ENCODE results near the gene NRF1.
A peak's percentile ranks its signal among the peaks of the same experiment; 100 is the strongest.
"Not testable (repeated sequence)": the region's sequence is repeated elsewhere in the genome, so short reads cannot be mapped to it uniquely, and the experiment has no call there.

The NRF1 gene

GRCh38 chr7:129611246-129612111, at the start of gene NRF1:
TSS of gene NRF1 (plus strand) at chr7:129611720. CDS start at chr7:129657352, 45,632 bp downstream.
- DNase-seq (ENCODE audit: low read depth in 2 of 2): peak; percentile 85 to 92

DNA sequence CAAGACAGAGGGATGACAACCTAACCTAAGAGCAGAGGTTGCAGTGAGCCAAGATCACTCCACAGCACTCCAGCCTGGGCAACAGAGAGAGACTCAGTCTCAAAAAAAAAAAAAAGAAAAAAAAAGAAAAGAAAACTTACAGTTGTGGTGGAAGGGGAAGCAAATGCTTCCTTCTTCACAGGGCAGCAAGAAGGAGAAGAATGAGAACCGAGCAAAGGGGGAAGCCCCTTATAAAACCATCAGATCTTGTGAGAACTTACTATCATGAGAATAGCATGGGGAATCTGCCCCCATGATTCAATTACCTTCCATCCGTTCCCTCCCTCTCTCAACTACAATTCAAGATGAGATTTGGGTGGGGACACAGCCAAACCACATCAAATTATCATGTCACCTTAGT, 45.2 kb upstream of the NRF1 start:
- DNase-seq (ENCODE audit: low read depth in 2 of 2): not testable (repeated sequence)

DNA sequence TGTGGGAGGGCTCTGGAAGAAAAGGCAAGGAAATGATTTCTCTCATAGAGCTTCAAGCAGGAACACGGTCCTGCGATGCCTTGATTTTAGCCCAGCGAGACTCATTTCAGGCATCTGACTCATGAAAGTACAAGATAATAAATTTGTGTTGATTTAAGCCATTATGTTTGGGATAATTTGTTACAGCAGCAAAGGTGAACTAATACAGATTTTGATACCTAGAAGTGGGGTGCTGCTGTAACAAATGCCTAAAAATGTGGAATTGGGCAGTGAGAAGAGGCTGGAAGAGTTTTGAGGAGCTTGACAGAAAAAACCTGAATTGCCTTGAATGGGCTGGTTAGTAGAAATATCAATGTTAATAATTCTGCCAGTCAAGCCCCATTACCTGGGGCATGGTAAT, 44.1 kb upstream of the NRF1 start:
- DNase-seq (ENCODE audit: low read depth in 2 of 2): no peak

DNA sequence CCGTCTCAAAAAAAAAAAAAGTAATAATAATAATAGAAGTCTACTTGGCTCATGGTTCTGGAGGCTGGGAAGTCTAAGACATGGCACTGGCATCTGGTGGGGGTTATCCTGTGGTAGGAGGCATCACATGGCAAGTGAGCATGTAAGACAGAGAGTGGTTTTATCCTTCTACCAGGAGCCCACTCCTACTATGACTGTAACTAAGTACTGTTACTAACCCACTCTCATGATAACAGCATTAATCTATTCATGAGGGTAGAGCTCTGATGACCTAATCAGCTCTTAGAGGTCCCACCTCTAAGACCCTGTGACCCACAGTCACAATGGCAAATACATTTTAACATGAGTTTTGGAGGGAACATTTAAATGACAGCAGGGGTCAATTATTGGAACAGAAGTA, 43.3 kb upstream of the NRF1 start:
- DNase-seq (ENCODE audit: low read depth in 2 of 2): no peak

- DNase-seq (ENCODE audit: low read depth in 2 of 2): no peak
Observed at GRCh38 chr7:129569326-129569725, 42.2 kb upstream of the NRF1 start.

DNA sequence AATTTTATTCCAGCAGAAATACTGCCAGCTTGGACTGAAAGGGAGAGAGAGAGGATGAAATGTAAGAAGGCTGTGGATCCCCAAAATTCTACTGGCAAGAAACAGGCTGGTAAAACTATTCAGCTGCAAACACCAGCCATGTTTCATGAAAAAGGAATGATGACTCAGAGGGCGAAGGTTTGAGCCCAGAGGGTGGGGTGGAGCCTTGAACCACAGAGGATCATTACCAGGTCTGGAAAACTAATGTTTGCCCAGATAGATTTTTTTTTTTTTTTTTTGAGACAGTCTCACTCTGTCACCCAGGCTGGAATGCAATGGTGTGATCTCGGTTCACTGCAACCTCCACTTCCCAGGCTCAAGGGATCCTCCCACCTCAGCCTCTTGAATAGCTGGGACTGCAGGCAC, 41.7 kb upstream of the NRF1 start:
- no peak for DNase-seq (ENCODE audit: low read depth in 2 of 2)

DNA sequence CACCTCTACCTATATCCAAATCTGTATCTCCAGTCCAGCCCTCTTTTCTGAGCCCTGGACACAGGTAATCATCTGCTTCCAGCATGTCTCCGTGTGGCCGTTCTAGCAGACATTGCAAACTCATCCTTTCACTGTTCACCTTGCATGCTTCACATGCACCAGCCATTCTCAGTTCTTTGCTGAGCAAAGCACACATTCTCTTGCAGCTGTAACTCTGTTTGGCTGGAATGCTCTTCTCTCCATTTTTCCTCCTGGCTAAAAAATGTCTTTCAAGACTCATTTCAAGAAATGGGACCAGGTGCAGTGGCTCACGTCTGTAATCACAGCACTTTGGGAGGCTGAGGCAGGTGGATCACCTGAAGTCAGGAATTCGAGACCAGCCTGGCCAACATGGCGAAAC, 40.3 kb upstream of the NRF1 start:
- DNase-seq (ENCODE audit: low read depth in 2 of 2): no peak

GRCh38 chr7:129572205-129572604, 39.3 kb upstream of the NRF1 start:
- DNase-seq (ENCODE audit: low read depth in 2 of 2): no peak

DNA sequence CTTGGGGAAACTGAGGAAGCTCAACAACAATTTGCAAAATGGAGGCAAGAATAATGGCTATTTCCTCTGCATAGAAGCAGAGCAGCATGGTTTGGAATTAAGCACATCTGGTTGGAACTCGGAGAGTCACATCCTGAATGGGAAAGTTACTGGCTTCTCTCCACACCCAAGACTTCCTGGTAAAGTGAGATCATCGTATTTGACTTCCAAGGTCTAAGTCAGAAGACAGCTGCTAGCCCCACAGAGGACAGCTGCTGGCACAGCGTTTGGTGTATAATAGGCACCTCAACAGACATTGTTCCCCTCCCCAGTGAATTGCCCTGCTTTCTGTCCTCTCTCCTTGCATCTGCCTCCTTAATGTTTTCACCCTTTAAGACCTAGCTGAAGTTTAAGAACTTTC, 37.0 kb upstream of the NRF1 start:
- DNase-seq (ENCODE audit: low read depth in 2 of 2): no peak

DNA sequence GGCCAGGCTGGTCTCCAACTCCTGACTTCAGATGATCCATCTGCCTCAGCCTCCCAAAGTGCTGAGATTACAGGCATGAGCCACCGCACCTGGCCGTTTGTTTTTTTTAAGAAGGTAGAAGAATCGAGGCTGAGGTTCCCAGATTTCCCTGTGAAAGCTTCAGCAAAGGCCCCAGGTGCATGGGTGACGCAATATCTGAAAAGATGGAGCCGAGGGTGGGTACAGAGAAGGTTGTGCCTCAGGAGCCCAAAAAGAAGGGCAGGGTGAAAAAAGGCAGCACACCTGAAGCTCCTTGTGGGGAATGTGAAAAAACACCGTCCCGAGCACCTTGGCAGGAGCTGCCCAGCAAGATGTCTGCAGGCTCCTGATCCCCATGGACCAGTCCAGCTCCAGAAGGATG, 35.8 kb upstream of the NRF1 start:
- no peak for DNase-seq (ENCODE audit: low read depth in 2 of 2)

GRCh38 chr7:129576138-129576537, 35.4 kb upstream of the NRF1 start:
- DNase-seq (ENCODE audit: low read depth in 2 of 2): no peak

GRCh38 chr7:129578829-129579228, 32.7 kb upstream of the NRF1 start:
- no peak for DNase-seq (ENCODE audit: low read depth in 2 of 2)

DNA sequence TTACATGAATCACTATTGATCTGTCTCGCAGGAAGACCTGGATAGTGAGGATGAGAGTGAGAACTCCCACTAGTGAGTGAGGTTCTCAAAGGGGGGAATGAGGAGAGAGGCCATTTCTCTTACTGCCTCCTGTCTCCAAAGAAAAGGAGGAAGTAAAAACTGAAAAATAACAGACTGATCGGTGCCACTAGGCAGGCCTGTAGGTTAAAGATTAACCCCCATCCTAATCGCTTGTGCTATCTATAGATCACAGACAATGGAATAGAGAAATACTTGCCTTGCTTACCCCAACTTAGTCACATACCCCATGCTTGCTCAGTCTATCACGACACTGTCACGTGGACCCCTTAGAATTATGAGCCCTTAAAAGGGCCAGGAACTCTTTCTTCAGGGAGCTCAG, 25.3 kb upstream of the NRF1 start:
- DNase-seq (ENCODE audit: low read depth in 2 of 2): not testable (repeated sequence)

- DNase-seq (ENCODE audit: low read depth in 2 of 2): no peak
Observed at GRCh38 chr7:129588268-129588667, 23.3 kb upstream of the NRF1 start.

GRCh38 chr7:129591868-129592267, 19.7 kb upstream of the NRF1 start:
- no peak for DNase-seq (ENCODE audit: low read depth in 2 of 2)

DNA sequence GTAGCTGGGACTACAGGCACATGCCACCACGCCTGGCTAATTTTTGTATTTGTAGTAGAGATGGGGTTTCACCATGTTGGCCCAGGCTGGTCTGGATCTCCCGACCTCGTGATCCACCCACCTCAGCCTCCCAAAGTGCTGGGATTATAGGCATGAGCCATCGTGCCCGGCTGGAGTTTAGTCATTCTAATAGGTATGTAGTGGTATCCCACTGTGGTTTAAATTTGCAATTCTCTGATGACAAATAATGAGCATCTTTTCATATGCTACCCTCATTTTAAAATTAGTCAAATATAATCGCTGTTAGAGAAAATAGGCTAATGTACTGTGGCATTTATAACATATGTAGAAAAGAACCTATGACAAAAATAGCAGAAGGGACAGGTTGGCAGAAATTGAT, 15.1 kb upstream of the NRF1 start:
- DNase-seq (ENCODE audit: low read depth in 2 of 2): not testable (repeated sequence)

- DNase-seq (ENCODE audit: low read depth in 2 of 2): no peak
Observed at GRCh38 chr7:129597672-129598071, 13.8 kb upstream of the NRF1 start.

DNA sequence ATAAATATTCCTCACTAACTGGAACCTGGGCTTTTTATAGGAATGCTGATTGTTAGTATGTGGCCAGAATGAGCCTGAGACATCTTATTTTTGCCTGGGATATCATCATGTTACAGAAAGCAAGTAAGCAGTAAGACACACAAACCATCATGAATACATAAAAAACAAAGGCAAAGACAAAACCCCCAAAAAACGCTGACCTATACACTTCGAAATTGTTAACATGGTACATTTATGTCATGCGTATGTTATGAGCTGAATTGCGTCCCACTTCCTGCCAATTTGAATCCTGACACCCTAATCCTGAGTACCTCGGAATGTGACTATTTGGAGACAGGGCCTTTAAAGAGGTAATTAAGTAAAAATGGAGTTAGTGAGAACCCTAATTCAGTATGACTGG, 12.3 kb upstream of the NRF1 start:
- no peak for DNase-seq (ENCODE audit: low read depth in 2 of 2)

DNA sequence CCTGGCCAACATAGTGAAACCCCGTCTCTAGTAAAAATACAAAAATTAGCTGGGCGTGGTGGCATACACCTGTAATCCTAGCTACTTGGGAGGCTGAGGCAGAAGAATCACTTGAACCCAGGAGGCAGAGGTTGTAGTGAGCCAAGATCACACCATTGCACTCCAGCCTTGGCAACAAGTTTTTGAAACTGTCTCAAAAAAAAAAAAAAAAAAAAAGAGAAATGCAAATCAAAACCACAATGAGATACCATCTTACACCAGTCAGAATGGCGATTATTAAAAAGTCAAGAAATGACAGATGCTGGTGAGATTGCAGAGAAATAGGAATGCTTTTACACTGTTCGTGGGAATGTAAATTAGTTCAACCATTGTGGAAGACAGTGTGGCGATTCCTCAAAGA, 7.9 kb upstream of the NRF1 start:
- DNase-seq (ENCODE audit: low read depth in 2 of 2): not testable (repeated sequence)

- not testable (repeated sequence) for DNase-seq (ENCODE audit: low read depth in 2 of 2)
Observed at GRCh38 chr7:129604021-129604420, 7.5 kb upstream of the NRF1 start.

DNA sequence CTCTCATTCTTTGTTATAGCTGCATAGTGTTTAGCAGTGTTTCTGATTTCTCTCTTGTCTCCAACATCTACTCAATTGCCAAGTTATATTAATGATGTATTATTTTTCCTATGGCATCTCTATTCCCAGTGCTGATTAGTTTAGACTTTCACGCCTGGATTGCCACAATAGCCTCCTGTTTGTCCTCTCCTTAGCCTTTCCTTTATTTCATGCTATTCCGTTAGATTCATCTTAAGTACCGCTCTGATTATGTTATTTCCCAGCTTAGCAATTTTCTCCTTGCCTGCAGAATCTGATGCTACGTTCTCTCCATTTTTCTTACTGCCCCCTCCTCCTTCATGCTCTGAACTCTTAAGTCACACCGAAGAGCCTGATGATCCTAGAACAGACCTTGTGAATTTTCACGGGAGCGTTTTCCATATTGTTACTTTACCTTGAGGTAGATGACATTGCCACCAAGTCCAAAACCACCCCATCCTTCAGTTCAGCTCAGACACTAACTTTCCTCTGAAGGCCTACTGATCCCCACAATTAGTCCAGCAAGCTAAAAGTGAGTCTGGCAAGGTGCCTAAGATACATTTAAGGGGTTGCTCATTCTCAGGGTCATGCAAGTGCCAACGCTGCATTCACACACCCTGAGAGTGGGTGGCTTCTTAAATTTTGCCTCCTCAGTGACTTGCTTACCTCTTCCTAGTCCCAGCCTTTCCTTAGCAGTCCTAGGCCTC, 6.6 kb upstream of the NRF1 start:
- no peak for DNase-seq (ENCODE audit: low read depth in 2 of 2)

- no peak for DNase-seq (ENCODE audit: low read depth in 2 of 2)
Observed at GRCh38 chr7:129605960-129606614, 5.4 kb upstream of the NRF1 start.

- no peak for DNase-seq (ENCODE audit: low read depth in 2 of 2)
Observed at GRCh38 chr7:129606803-129607202, 4.7 kb upstream of the NRF1 start.
